IPS-18c (cell line): ENCODE results near the gene ARRB1.
A peak's percentile ranks its signal among the peaks of the same experiment; 100 is the strongest.
"Not testable (repeated sequence)": the region's sequence is repeated elsewhere in the genome, so short reads cannot be mapped to it uniquely, and the experiment has no call there.

Experiments used
- H3K4me3 ChIP-seq: 2 replicates; pipeline ENCODE4 v1.7.0; 2013; ENCODE audit warnings: low read depth, mild to moderate bottlenecking, low read length, moderate library complexity; ENCODE audit not compliant: insufficient read depth
- H3K9me3 ChIP-seq: one replicate; pipeline ENCODE4 v1.6.1; 2013; ENCODE audit warnings: mild to moderate bottlenecking, low read length, moderate library complexity; ENCODE audit not compliant: control insufficient read depth, insufficient read depth

ARRB1 gene

GRCh38 chr11:75351541-75351790 lies at the start of gene ARRB1:
ARRB1 (minus strand) TSS chr11:75351661; CDS start chr11:75351607, 54 bp downstream.
- H3K4me3 ChIP-seq: peak within 1 kb of the TSS; percentile 61

GRCh38 chr11:75400146-75400865 lies 48.8 kb upstream of the ARRB1 start:
- Histone ChIP-seq H3K4me3 (peak overlapping the region; percentile 90), H3K9me3 (no peaks in the 10 kb centered on the region)

More at GRCh38 chr11:75351541-75351790, at the start of gene ARRB1:
- no peaks in the 10 kb centered on the region for H3K9me3 ChIP-seq

DNA sequence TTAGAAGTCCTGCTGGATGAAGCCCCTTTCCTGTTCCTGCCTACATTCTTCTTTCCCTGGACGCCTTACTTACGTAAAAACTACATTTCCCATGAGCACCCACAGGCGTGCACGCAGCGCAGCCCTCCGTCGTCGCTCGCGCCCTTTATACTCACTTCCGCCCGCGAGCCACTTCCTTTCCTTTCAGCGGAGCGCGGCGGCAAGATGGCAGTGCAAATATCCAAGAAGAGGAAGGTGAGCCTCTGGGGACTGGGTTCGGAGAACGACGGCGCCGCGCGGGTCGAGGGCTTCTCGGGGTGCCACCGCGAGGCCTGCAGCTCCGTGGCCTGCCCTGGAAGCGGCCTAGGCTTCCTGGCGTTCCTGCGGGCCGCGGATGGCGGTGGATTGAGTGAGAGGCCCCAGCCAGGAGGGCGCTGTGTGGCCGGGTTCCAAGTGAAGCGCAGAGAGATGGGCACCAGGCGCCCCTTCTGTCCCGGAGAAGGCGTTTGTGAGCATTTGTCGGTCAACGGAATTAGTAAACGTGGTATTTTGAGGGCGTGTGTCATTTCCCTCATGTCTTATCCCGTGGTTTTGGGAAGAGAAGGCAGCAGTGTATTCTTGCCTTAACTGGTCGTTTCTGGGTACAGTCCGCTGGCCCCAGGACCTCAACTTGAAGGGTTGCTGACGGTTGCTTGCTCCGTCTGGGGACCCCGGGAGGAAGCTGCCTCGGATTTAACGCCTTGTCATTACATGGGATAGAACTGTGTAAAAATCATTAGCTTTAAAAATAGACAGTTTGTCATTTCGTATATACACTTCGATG lies 48.1 kb upstream of the ARRB1 start, which contains the start of gene RPS3:
Gene RPS3 (plus strand): TSS at position 175 of the 802 bp plus-strand sequence. CDS start 30 bp downstream, at position 205.
- no peaks in the 10 kb centered on the region for H3K9me3 ChIP-seq
- H3K4me3 ChIP-seq: peak within 1 kb of the TSS; percentile 90

- Histone ChIP-seq H3K9me3 (no peaks in the 10 kb centered on the region), H3K4me3 (no peak overlapping the region)
Observed at GRCh38 chr11:75398906-75399305, 47.4 kb upstream of the ARRB1 start.

DNA sequence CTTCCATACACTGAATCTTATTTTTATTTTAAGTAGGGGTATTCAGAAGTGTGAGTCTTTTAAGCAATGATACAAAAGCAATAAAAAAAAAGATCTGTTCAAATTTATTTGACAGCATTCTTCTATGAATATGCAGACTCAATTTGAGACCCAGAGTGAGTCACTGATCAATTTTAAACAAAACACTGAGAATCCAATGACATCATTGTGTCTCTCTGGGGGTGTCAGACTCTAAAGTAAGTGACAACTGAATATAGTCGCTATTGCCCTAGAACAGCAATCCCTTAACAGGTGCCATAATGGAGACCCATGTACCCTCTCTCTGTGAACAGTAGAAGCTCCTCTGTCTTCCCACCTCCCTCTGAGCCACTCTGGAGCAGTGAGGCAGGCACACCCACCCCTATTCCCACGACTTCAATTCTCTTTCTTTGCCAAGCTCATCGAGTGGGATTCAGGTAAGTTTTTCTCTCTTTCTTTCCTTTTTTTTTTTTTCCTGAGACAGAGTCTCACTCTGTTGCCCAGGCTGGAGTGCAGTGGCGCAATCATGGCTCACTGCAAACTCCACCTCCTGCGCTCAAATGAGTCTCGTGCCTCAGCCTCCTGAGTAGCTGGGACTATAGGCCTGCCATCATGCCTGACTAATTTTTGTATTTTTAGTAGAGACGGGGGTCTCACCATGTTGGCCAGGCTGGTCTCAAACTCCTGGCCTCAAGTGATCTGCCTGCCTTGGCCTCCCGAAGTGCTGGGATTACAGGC lies 42.8 kb upstream of the ARRB1 start:
- Histone ChIP-seq H3K9me3 (no peaks in the 10 kb centered on the region), H3K4me3 (no peak overlapping the region)

GRCh38 chr11:75389925-75390324 lies 38.5 kb upstream of the ARRB1 start:
- no peak overlapping the region for H3K4me3 ChIP-seq
- H3K9me3 ChIP-seq: no peaks in the 10 kb centered on the region

- Histone ChIP-seq H3K9me3 (no peaks in the 10 kb centered on the region), H3K4me3 (no peak overlapping the region)
Observed at GRCh38 chr11:75389276-75389605, 37.8 kb upstream of the ARRB1 start.

DNA sequence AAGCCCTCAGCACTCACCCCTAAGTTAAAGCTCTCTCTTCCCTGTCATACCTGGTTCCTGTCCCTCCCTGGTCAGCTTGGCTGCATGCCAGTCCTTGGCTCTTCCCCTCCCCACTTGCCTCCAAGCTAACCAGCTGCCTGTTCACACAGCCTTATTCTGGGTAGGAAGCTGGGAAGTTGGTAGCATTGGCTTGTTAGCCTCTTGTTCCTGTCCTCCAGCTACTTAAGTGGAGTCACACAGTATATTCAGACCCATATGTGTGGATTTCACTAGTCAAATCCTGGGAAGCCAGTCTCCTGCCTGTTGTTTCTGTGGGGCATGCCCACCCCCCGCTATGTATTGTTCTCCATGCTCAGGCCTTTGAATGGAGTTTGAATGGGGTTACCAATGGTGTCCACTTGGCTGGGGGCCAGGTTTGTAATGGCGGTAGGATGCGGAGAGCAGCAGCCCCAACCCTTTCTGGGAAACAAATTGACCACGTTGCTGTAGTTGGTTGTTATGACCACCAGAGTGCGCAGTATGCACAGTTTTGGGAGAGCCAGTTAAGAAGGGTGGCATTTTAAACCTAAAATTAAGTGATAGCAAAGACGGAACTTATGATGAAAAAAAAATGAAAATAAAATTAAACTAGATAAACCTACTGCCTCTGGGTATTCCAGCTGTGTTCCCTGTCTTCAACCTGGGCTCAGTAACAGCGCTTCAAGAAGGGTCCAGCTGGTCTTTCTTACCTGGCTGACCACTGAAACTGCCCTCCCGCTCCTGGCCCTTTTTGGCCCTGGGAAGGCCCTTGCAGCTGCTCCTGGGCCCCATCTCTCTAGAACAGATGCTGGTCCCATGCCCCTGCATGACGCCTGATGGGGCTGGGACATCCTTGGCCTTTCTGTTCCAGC lies 37.2 kb upstream of the ARRB1 start:
- Histone ChIP-seq H3K9me3 (no peaks in the 10 kb centered on the region), H3K4me3 (no peak overlapping the region; the same call in 1 of the 2 replicates)

- H3K4me3 ChIP-seq: no peak overlapping the region
- H3K9me3 ChIP-seq: no peaks in the 10 kb centered on the region
Observed at GRCh38 chr11:75387736-75388294, 36.4 kb upstream of the ARRB1 start.

DNA sequence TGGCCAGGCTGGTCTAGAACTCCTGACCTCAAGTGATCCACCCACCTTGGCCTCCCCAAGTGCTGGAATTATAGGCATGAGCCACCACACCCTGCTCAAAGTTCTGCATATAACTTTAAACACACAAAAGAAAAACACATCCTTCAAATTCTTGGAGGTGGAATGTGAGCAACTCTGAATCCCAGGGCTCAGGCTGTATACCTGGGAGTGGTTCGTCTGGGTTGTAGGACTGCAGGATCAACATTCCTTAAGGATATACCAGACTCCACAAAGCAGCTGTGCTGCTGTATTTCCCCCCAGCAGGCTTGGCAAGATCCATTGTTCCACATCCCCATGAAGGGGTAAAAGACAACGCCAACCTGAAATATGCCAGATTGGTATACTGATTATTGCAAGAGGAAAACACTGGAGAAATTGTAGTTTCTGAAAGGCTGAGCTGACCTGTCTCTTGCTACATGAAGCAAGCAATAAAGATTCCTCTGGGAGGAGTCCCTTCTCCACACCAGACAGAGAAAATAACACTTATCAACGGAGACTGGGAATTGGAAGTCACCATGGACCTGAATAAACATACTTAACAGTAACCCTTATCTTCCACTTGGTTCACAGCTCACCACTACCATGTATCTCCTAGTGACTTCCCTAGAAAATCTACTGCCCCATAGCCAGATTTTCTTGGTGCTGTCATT lies 35.6 kb upstream of the ARRB1 start:
- Histone ChIP-seq H3K4me3 (no peak overlapping the region), H3K9me3 (no peaks in the 10 kb centered on the region)

- no peak overlapping the region for H3K4me3 ChIP-seq
- no peaks in the 10 kb centered on the region for H3K9me3 ChIP-seq
Observed at GRCh38 chr11:75384438-75385080, 33.1 kb upstream of the ARRB1 start.

- Histone ChIP-seq H3K9me3 (no peaks in the 10 kb centered on the region), H3K4me3 (no peak overlapping the region)
Observed at GRCh38 chr11:75383246-75383645, 31.8 kb upstream of the ARRB1 start.

DNA sequence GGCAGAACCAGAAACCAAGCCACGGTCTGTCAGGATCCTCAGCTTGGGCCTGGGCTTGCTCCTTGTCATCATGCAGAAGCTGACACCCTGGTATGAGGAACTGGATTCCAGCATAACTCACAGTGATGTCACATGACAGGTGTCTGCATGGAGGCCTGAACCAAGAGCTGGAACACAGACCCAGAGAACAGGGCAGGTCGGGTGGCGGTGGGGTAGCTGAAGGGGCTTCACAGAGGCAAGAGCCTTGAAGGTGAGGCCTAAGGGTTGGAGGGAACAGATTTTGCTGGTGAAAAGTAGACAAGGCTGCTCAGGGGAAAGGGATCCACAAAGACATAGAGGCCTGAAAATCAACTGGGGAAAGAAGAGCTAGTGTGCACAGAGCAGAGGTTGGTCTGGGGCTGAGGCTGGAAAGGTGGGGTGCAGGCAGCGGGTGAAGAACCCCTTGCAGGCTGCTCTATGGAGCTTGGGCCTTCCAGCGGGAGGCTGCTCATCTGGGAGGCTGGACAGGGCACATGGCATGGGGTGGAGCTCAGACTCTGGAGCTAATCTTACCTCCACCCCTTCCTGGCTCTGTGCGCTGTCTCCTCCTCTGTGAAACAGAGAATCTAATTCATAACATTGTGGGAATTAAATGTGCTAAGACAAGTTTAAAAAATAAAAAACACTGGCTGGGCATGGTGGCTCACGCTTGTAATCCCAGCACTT lies 29.4 kb upstream of the ARRB1 start:
- Histone ChIP-seq H3K9me3 (peaks cover 2% of the 10 kb centered on the region), H3K4me3 (no peak overlapping the region)

- Histone ChIP-seq H3K9me3 (peaks cover 2% of the 10 kb centered on the region), H3K4me3 (no peak overlapping the region)
Observed at GRCh38 chr11:75380245-75380644, 28.8 kb upstream of the ARRB1 start.

- H3K9me3 ChIP-seq, H3K4me3 ChIP-seq: not testable (repeated sequence)
Observed at GRCh38 chr11:75378776-75379175, 27.3 kb upstream of the ARRB1 start.
